ENCODE results near the gene PKDCC. TPM values are rescaled to one million over a fixed set of nuclear protein-coding genes. Genes with fewer than 3 reads are reported as not detected.
A peak's percentile ranks its signal among the peaks of the same experiment; 100 is the strongest.
"Not testable (repeated sequence)": the region's sequence is repeated elsewhere in the genome, so short reads cannot be mapped to it uniquely, and the experiment has no call there.

The PKDCC gene
- total and polyA plus RNA-seq, 2 experiments from 2014 or later, result 270 to 278 TPM

DNA sequence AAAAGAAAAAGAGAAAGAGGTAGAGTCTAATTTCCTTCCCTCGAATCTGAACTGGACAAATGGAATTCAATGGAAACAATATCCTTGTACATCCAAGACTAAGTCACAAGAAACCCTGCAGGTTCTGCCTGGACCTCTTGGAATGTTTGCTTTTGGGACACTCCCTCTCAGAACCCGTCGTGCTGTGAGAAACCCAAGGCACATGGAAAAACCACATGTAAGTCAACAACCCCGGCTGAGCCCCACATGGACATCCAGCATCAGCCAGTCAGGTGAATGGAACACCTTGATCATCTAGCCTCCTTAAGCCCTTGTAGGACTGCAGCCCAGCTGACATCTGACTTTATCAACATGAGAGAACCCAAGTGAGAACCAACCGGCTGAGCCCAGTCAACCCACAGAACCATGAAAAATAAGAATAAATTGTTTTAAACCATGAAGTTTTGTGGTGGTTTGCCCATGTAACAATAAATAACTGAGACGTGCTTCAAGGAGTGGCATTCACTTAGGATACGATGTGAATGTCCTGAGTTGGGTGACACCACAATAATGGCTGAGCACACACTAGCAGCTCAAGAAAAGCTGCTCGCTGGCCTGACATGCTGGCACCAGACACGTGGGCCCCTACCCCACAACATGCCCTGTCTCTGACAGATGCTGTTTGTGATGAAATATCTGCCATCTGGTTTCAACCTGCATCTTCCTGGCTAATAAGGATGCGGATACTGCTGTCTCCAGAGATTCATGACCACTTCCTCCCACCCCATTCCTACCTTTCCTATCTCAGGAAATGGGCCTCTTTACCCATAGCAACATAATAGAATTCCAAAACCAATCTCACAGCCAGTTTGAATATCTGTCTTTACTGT is 28.8 kb downstream of the PKDCC start:
- H3K36me3 ChIP-seq (replicated peaks; ENCODE audit: insufficient read depth, low read depth), result no peaks in the 10 kb centered on the region
- no peak overlapping the region for H3K4me3 ChIP-seq
- H4K20me1 ChIP-seq (ENCODE audit: insufficient read depth, poor library complexity, severe bottlenecking), result no peaks in the 10 kb centered on the region
- peak; percentile 26 for DNase-seq (ENCODE audit: low spot score)
- peaks cover 14% of the 10 kb centered on the region for H3K4me1 ChIP-seq (ENCODE audit: insufficient read depth)
- WGBS (ENCODE audit: low lambda C conversion rate, missing lambda C conversion rate), result 85% methylated on average over 10 of the region's 10 CpGs
- TF ChIP-seq EZH2 (IDR thresholded peaks at IDR 0.05; ENCODE audit: borderline replicate concordance), result no peak
- no peak for TF ChIP-seq EZH2phosphoT487 (IDR thresholded peaks at IDR 0.05; ENCODE audit: low read depth, severe bottlenecking, unreplicated experiment)
- TF ChIP-seq CTCF (IDR thresholded peaks at IDR 0.05; ENCODE audit: poor library complexity), result no peak
- H3K27me3 ChIP-seq, result no peaks in the 10 kb centered on the region
- no peak overlapping the region for H2AFZ ChIP-seq
- H3K27ac ChIP-seq, result peak overlapping the region; percentile 42
- no peaks in the 10 kb centered on the region for H3K9me3 ChIP-seq (ENCODE audit: low read depth)
- no peak overlapping the region for H3K4me2 ChIP-seq
- no peaks in the 10 kb centered on the region for H3K79me2 ChIP-seq
- no peaks in the 10 kb centered on the region for H3K9me2 ChIP-seq (replicated peaks; ENCODE audit: insufficient read depth)

- 97% methylated on average over 2 of the region's 2 CpGs for WGBS (ENCODE audit: low lambda C conversion rate, missing lambda C conversion rate)
- no peaks in the 10 kb centered on the region for H3K9me3 ChIP-seq (ENCODE audit: low read depth)
- H3K36me3 ChIP-seq (replicated peaks; ENCODE audit: insufficient read depth, low read depth), result no peaks in the 10 kb centered on the region
- H3K27ac ChIP-seq, result no peak overlapping the region
- H3K79me2 ChIP-seq, result no peaks in the 10 kb centered on the region
- peaks cover 6% of the 10 kb centered on the region for H3K4me1 ChIP-seq (ENCODE audit: insufficient read depth)
- H4K20me1 ChIP-seq (ENCODE audit: insufficient read depth, poor library complexity, severe bottlenecking), result no peaks in the 10 kb centered on the region
- no peak overlapping the region for H3K4me2 ChIP-seq
- no peak for DNase-seq (ENCODE audit: low spot score)
- H3K27me3 ChIP-seq, result no peaks in the 10 kb centered on the region
- H3K4me3 ChIP-seq, result no peak overlapping the region
- H3K9me2 ChIP-seq (replicated peaks; ENCODE audit: insufficient read depth), result no peaks in the 10 kb centered on the region
- H2AFZ ChIP-seq, result no peak overlapping the region
- TF ChIP-seq CTCF (IDR thresholded peaks at IDR 0.05; ENCODE audit: poor library complexity) (peak; percentile 3), EZH2phosphoT487 (IDR thresholded peaks at IDR 0.05; ENCODE audit: low read depth, severe bottlenecking, unreplicated experiment) (no peak)
Observed at GRCh38 chr2:42077343-42077742, 29.5 kb downstream of the PKDCC start.

GRCh38 chr2:42079737-42080287 is 32.0 kb downstream of the PKDCC start:
- Histone ChIP-seq H3K36me3 (replicated peaks; ENCODE audit: insufficient read depth, low read depth) (no peaks in the 10 kb centered on the region), H2AFZ (no peak overlapping the region), H3K4me2 (no peak overlapping the region), H4K20me1 (ENCODE audit: insufficient read depth, poor library complexity, severe bottlenecking) (no peaks in the 10 kb centered on the region), H3K9me2 (replicated peaks; ENCODE audit: insufficient read depth) (no peaks in the 10 kb centered on the region), H3K4me1 (ENCODE audit: insufficient read depth) (peaks cover 10% of the 10 kb centered on the region), H3K4me3 (no peak overlapping the region), H3K27ac (no peak overlapping the region), H3K27me3 (no peaks in the 10 kb centered on the region), H3K79me2 (no peaks in the 10 kb centered on the region), H3K9me3 (ENCODE audit: low read depth) (no peaks in the 10 kb centered on the region)
- WGBS (ENCODE audit: low lambda C conversion rate, missing lambda C conversion rate), result 89% methylated on average over 3 of the region's 3 CpGs
- TF ChIP-seq EZH2 (IDR thresholded peaks at IDR 0.05; ENCODE audit: borderline replicate concordance) (no peak), CTCF (IDR thresholded peaks at IDR 0.05; ENCODE audit: poor library complexity) (no peak), EZH2phosphoT487 (IDR thresholded peaks at IDR 0.05; ENCODE audit: low read depth, severe bottlenecking, unreplicated experiment) (no peak)
- no peak for DNase-seq (ENCODE audit: low spot score)

DNA sequence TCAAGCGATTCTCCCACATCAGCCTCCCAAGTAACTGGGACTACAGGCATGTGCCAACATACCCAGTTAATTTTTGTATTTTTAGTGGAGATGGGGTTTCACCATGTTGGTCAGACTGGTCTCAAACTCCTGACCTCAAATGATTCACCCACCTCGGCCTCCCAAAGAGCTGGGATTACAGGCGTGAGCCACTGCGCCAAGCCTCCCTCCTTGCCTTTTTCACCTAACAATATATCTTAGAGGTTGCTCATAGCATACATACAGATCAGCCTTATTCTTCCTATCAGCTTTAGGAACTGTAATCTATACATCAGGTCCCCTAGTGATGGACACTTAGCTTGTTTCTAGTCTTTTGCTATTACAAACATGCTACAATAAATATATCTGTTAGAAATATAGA is 33.3 kb downstream of the PKDCC start:
- not testable (repeated sequence) for H2AFZ ChIP-seq; H4K20me1 ChIP-seq (ENCODE audit: insufficient read depth, poor library complexity, severe bottlenecking); H3K27ac ChIP-seq; H3K79me2 ChIP-seq; H3K27me3 ChIP-seq; H3K9me2 ChIP-seq (replicated peaks; ENCODE audit: insufficient read depth); DNase-seq (ENCODE audit: low spot score); H3K36me3 ChIP-seq (replicated peaks; ENCODE audit: insufficient read depth, low read depth); H3K9me3 ChIP-seq (ENCODE audit: low read depth); H3K4me3 ChIP-seq; H3K4me2 ChIP-seq
- H3K4me1 ChIP-seq (ENCODE audit: insufficient read depth), result peaks cover 18% of the 10 kb centered on the region
- 100% methylated on average over 4 of the region's 4 CpGs for WGBS (ENCODE audit: low lambda C conversion rate, missing lambda C conversion rate)
